ENCODE measurements around the gene PPP1R1B. TPM values are rescaled to one million over a fixed set of nuclear protein-coding genes. Genes with fewer than 3 reads are reported as not detected.

The PPP1R1B gene
- total RNA-seq, 1 experiment from 2014 or later, result 8.2 TPM

- no peak overlapping the region for H3K27ac ChIP-seq (ENCODE audit: low read depth, low read length, poor library complexity, severe bottlenecking)
- CTCF ChIA-PET, result no interaction called here
- no peaks in the 10 kb centered on the region for H3K27me3 ChIP-seq (replicated peaks; ENCODE audit: insufficient read depth, low read depth, low read length, poor library complexity)
- POLR2A ChIA-PET (ENCODE audit: low non-redundant PET), result interaction anchor here (0.6 kb wide), 1 partner anchor 741 kb away, joined by 5 read pairs; no protein-coding TSS in a partner anchor
- H3K9me3 ChIP-seq (ENCODE audit: low read depth, low read length, poor library complexity, severe bottlenecking), result no peaks in the 10 kb centered on the region
- TF ChIP-seq CTCF (conservative IDR thresholded peaks at IDR 0.05; ENCODE audit: low read depth, low read length), result no peak
- no TSS peak for BruUV-seq (replicated peaks)
- no peaks in the 10 kb centered on the region for H3K36me3 ChIP-seq (ENCODE audit: insufficient read depth, low read length, poor library complexity, severe bottlenecking)
- no peak for DNase-seq (ENCODE audit: low spot score)
- no peaks in the 10 kb centered on the region for H3K4me1 ChIP-seq (ENCODE audit: insufficient read depth, low read length, poor library complexity, severe bottlenecking)
- intact Hi-C loops (cut with micrococcal nuclease; ENCODE audit: unreplicated experiment), result no loop called here
- H3K4me3 ChIP-seq (ENCODE audit: low read depth, low read length, poor library complexity, severe bottlenecking), result no peak overlapping the region
Observed at GRCh38 chr17:39677072-39677471, 50.3 kb downstream of the PPP1R1B start.

GRCh38 chr17:39677542-39678339 is 51.0 kb downstream of the PPP1R1B start:
- Histone ChIP-seq H3K36me3 (ENCODE audit: insufficient read depth, low read length, poor library complexity, severe bottlenecking) (no peaks in the 10 kb centered on the region), H3K4me3 (ENCODE audit: low read depth, low read length, poor library complexity, severe bottlenecking) (no peak overlapping the region), H3K27me3 (replicated peaks; ENCODE audit: insufficient read depth, low read depth, low read length, poor library complexity) (no peaks in the 10 kb centered on the region), H3K27ac (ENCODE audit: low read depth, low read length, poor library complexity, severe bottlenecking) (no peak overlapping the region), H3K9me3 (ENCODE audit: low read depth, low read length, poor library complexity, severe bottlenecking) (no peaks in the 10 kb centered on the region), H3K4me1 (ENCODE audit: insufficient read depth, low read length, poor library complexity, severe bottlenecking) (no peaks in the 10 kb centered on the region)
- CTCF ChIA-PET, result no interaction called here
- TF ChIP-seq EZH2 (IDR thresholded peaks at IDR 0.05; ENCODE audit: borderline replicate concordance, low read depth, low read length, poor library complexity, severe bottlenecking) (no peak), CTCF (conservative IDR thresholded peaks at IDR 0.05; ENCODE audit: low read depth, low read length) (no peak)
- intact Hi-C loops (cut with micrococcal nuclease; ENCODE audit: unreplicated experiment), result no loop called here
- POLR2A ChIA-PET (ENCODE audit: low non-redundant PET), result interaction anchor here (0.6 kb wide), 1 partner anchor 740 kb away, joined by 5 read pairs; no protein-coding TSS in a partner anchor
- no TSS peak for BruUV-seq (replicated peaks)
- no peak for DNase-seq (ENCODE audit: low spot score)

- Histone ChIP-seq H3K27me3 (replicated peaks; ENCODE audit: insufficient read depth, low read depth, low read length, poor library complexity) (no peaks in the 10 kb centered on the region), H3K4me3 (ENCODE audit: low read depth, low read length, poor library complexity, severe bottlenecking) (no peak overlapping the region), H3K9me3 (ENCODE audit: low read depth, low read length, poor library complexity, severe bottlenecking) (no peaks in the 10 kb centered on the region), H3K4me1 (ENCODE audit: insufficient read depth, low read length, poor library complexity, severe bottlenecking) (no peaks in the 10 kb centered on the region), H3K27ac (ENCODE audit: low read depth, low read length, poor library complexity, severe bottlenecking) (no peak overlapping the region), H3K36me3 (ENCODE audit: insufficient read depth, low read length, poor library complexity, severe bottlenecking) (no peaks in the 10 kb centered on the region)
- POLR2A ChIA-PET (ENCODE audit: low non-redundant PET), result no interaction called here
- TF ChIP-seq CTCF (conservative IDR thresholded peaks at IDR 0.05; ENCODE audit: low read depth, low read length), result no peak
- no peak for TF ChIP-seq EZH2 (IDR thresholded peaks at IDR 0.05; ENCODE audit: borderline replicate concordance, low read depth, low read length, poor library complexity, severe bottlenecking)
- no TSS peak for BruUV-seq (replicated peaks)
- intact Hi-C loops (cut with micrococcal nuclease; ENCODE audit: unreplicated experiment), result no loop called here
- DNase-seq (ENCODE audit: low spot score), result no peak
- CTCF ChIA-PET, result no interaction called here
Observed at GRCh38 chr17:39678340-39679116, 51.8 kb downstream of the PPP1R1B start.
